Non-pigmented ciliary epithelial cell (primary cell): ENCODE data around the gene PKD1.

ENCODE experiments used
- DNase-seq: peaks from one replicate; pipeline ENCODE4 v3.0.0-alpha.2; 2010; ENCODE audit warnings: low read depth

PKD1 gene

DNA sequence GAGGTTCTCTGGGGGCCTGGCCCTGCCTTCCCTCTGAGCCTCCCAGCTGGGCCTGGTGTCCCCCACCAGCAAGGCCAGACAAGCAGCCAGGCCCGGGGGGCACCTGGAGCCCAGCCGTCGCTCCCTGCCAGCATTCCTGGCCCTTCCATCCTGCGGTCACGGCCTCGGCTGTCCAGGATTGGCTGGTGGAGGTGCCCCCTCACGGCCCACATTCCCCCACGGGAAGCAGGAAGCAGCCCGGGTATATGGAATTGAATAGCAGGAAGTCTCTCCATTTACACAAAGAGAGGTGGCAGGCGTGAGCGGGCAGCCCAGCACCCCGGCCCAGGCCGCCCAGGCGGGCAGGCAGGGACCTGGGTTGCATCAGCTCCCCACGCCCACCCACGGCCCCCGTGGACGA, 34.4 kb upstream of the PKD1 start:
- no peak for DNase-seq

DNA sequence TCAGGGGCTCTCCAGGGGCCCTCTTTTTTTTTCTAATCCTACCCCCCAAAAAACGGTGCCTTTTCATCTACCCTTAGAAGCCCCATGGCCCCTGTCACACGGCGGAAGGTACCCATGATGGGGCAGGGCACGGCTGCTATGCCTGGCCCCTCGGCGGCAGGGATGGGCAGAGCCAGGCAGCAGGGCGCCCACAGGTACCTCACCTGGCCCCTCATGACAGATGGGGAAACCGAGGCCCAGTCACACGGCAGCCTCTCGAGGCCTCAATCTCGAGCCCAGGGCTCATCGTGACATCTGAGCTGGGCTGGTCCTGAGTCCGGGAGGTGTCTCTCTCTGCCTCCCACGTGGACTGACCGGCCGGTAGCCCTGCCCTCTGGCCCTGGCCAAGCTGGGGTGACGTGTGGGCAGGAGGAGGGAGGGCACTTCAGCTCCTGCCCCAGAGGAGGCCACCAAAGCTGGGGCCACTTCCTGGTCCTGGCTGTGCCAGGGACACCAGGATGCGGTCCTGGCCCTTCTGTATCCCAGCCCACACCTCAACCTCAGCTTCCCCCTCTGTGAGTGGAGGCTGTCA, 31.5 kb upstream of the PKD1 start:
- DNase-seq, result no peak

DNA sequence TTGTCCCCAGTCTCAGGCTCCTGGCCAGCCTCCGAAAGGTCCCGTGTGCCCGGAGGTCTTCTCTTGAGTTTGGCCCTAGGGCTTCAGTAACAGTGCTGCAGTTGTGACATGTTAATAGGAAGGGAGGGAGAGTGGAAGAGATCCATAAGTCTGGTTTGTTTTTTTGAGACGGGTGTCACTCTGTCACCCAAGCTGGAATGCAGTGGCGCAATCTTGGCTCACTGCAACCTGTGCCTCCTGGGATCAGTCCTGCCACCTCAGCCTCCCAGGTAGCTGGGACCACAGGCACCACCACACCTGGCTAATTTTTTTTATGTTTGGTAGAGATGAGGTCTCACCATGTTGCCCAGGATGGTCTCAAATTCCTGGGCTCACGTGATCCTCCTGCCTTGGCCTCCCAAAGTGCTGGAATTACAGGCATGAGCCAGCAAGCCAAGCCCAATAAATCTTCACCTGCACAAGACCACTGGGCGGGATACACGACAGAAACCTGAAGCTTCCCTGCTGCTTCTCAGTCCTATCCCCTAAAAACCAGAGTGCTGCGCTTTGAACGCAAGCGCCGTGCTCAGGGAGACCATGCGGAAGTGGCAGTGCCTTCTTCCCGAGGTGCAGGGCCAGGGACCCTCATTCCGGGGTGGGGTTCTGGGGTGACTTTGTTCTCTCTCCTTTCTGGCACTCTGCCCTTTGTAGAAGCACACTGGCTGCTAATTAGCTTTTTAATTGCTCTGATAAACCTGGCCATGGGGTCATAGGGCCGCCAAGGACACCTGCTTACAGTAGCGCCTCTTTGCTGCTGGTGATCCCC, 30.8 kb upstream of the PKD1 start:
- DNase-seq, result no peak

DNA sequence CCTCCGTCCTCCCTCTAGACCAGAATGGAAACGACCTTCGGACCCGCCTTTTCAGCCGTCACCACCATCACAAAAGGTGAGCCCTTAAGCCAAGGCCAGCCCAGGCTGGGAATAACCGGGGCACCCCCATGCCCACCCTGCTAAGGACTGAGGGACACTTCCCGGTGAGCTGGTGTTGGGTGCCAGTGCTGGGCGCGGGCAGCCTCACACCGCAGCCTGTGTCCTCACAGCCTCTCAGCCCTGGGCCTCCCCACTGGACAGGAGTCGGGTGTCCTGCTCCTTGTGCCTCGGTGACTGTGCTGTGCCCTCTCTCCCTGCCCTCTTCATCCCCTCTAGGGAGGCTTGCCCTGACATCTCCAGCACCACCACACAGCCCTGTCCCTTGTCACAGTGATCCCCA, 30.2 kb upstream of the PKD1 start:
- no peak for DNase-seq

DNA sequence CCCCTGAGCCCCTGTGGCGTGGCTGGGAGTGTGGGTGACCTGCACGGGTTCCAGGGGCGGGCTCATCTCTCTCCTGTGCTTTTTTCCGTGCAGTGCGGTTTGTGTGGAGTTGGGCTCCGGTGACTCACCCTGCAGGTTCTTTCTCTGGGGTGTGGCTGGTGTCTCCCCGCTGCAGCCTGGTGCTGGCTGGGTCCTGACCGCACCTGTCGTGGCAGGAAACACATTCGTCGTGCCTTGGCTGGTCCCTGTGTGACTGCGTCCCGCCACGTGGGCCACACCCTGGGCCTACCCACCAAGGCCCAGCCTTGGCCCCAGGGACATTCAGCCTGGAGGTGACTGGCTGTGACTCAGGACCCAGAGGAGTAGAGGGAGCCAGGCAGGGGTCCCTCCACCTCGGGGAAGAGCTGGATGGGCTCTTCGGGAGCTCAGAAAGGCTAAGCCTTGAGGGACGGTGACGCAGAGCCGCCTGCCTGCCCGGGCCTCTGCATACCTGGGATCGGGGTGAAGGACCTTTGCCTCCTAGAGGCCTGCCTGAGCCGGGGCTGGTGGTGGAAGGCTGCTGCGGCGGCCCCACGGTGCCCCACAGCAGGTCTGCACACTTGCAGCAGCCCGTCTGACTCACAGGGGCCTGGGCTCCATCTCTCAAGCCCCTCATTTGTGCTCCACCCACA, 27.6 kb upstream of the PKD1 start:
- no peak for DNase-seq

DNA sequence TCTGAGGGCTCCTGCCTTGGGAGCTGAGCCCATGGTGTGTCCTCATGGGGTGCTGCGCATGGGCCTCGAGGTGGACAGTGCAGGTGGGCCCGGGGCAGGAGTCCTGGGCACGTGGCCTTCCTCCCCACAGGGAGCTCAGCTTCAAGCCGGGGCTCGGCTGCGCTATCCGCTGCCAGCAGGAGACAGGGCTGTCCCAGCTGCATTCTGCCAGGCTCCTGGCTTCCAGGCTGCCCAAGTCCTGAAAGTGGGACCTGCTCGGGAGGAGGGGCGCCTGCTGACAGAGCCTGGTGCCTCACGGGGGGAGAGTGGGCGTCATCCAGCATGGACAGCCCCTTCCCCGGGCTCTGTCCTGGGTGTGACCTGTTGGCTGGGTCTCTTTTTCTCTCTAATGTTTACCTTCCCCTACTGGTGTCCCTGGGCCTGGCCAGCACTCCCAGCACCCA, 27.0 kb upstream of the PKD1 start:
- no peak for DNase-seq

DNA sequence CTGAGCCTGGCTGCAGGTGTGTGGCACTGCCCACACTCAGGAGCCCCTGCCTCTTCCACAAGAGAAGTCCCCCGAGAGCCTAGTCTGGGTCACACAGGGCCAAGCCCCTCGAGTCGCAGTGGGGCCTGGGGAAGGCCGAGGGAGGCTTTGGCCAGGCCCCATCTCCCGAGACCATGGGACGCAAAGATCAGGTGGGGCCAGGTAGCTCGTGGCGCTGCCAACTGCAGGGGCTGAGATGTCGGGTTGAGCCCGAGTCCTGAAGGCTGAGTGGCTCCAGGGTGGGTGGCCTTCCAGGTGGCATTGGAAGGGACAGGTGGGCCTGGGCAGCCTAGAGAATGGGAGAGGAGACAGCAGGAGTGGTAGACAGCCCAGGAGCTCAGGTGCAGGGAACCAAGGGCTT, 26.2 kb upstream of the PKD1 start:
- no peak for DNase-seq

DNA sequence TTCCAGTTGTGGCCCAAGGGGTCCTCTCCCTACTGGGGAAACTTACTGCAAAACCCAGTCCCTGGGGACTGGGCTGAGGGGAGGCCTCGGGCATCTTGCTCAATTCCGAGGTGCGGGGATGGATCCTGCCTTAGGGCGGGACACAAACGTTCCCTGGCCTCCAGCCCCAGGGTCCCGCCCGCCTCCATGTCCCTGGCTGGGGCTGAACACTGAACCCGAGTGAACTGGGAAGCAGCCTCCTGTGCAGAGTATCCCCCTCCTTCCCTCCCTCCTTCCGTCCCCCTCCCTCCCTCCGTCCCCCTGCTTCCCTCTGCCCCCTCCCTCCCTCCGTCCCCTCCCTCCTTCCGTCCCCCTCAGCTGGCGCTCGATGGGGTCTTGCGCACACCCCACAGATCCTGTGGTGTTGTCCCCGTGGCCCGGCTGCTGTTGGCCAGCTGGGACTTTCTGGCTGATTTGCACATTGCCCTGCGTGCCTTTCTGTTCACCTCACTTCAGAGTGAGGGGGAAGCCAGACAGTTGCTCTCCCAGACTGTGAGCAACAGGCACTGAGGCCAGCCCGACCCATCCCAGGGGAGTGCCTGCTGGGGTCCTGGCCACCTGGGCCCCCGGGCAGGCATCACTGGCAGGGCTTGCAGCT, 25.3 kb upstream of the PKD1 start:
- no peak for DNase-seq

DNA sequence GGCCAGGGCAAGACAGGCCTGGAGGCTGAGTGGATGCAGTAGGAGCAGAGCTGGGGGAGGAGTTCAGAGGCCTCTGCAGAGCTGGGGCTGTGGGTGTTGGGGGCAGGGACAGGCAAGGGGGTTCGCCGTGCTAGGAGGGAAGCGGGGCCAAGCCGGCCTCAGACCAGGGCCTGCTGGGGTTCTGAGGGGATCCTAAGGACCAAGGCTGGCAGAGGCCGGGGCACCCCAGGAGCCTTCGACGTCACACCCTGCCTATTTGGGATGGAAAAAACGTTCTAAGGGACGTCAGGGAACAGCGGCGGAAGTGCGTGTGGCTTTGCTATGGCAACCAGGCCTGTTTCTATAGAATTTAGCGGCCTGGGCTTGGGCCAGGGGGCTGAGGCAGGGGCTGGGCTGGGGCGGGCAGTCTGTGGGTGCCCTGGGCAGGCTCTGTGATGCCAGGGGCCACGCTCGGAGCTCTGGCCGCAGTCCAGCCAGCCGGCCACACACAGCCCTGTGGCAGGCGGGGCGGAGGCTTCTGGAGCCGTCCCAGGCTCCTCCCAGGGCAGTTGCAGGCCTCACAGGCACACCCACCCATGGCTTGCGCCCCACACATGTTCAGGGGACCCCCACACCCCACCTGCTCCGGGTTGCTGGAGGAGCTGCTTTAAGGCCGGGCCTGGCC, 23.6 kb upstream of the PKD1 start:
- DNase-seq, result no peak

DNA sequence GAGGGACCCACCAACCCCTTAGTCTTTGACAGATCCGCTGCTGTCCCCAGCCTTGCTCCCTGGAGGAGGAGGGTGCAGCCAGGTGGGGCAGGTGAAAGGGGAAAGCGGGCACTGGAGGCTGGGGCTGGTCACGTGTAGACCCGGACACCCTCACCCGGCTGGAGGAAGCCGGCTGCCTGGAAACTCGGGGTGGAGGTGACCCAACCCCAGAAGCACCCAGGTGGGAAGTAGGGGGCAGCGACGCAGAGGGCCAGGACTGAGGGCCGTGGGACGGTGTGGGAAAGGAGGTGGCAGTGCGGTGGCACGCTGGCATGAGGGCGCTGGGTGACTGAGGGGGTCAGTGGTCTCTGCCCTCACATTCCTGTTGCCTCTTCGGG, 22.6 kb upstream of the PKD1 start:
- DNase-seq, result no peak

DNA sequence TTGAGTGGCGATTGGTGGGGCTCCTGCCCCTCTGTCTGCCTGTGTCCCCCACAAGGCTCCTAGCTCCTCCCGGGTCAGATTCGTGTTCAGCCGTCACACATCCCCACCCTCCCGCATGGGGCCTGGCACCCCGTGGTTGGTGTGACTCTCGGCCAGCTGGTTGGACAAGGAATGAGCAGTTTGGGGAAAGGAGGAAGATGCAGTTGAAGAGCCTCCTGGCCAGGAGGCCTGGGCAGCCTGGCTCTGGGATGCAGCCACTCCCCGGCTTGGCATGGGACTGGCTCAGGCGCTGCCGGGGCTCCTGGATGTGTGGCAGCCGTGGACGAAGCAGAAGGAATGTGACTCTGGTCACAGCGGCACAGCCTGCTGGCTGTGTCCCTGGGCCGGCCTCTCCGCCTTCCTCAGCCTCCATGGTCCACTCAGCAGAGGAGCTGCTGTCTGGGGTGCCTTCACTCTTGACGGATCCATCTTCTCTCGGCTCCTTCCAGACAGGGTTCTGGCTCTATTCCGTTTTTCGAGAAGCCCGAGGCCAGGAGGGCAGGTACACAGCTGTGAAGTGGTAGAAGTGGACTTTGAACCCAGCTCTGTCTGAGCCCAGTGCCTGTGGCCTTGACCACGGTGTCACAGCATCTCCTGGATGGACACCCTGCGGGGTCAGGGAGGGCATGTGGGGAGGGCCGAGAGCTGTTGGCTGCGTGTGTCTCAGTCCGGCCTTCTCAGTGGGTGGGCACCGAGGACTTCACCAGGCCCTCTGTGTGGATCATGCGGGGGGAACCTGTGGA, 22.0 kb upstream of the PKD1 start:
- no peak for DNase-seq

DNA sequence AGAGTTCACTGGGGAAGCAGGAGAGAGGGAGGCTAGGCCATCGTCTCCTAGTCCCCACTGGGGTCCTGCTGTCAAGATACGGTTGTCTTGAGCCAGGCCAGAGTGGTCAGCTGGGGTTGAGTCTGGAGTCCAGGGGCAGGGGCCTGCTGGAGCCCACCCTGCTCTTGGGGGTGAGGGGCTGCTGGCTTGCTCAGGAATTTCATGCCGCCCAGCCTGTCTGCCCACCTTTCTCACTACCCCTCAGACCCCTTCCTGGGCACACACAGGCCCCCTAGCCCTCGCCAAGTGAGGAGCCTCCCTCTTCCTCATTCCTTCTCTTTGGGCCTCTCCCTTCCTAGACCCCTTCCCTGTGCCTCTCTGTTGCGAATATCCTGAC, 21.1 kb upstream of the PKD1 start:
- DNase-seq, result no peak

DNA sequence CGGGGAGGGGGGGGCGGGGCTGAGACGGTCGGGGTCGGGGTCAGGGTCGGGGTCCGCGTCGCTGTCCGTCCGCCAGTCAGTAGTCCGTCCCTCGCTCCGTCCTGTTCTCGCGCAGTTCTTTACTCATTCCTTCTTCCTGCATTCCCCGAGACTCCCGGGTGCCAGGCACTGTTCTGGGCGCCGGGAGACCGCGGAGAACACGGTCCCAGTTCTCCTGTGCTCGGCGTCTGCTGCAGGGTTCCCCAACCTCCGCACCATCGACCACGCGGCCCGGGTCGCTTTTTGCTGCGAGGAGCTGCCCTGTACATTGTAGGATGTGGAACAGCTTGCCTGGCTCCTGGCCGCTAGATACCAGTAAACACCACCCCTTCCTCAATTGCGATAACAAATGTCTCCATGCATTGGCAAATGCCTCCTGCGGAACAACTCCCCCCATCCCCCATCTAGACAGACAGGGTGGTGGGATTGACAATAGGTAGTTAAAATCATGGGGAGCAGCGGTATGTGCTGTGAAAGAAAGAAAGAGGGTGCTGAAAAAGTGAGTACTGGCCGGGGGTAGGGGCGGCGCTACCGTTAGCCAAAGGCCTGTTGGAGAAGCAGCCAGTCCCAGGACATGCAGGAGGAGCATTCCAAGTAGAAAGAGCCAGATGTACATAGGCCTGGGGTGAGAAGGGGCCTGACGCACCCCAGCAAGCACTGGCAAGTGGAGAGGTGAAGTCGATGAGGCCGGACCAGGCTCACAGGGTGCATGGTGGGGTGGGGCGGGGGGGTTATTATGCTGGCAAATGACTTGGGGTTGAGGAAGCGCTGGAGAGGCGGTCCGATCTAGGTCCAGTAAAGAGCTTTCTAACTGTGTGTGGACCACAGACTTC, 20.5 kb upstream of the PKD1 start:
- DNase-seq, result no peak

DNA sequence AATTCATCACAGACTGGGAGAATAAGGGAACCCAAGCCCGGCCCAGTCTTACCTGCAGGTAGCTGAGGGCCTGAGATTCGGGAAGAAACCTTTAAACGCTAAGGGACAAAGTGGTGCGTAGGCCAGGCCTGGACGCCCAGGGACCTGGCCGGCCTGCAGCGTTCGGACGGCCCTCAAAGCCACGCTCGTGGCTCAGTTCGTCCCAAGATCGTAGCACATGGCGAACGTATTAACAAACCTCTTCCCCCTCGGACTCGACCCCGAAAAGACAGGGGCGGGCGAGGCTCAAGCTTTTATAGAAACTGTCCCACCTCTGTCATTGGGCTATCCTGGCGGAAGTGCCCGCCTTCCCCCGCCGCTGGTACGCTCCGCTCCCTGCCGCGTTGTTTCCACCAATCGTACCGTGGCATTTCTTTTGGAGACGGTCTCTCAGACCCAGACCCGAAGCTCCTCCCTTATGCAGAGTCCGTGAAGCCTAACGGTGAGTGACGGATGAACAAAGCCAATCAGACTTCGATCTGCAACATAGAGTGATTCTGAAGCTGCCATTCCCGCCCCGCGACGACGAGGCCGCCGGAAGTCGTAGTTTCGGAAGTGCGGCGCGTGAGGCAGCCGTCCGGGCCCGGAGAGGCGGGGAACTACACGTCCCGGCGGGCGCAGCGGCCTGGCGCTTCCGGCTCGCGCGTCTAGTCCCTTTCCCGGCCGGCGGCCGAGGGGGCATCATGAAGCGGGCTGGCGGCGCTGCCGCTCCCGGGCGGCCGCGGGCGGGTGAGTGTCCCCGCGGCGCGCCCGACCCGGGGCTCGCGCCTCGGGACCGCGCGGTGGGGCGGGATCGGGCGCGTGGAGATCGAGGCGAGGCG, 19.6 kb upstream of the PKD1 start, which contains the start of gene TRAF7:
Gene TRAF7 (plus strand): TSS at position 692 of the 860 bp plus-strand sequence. CDS start 8,139 bp downstream, outside the sequence.
- peak; percentile 100 for DNase-seq

DNA sequence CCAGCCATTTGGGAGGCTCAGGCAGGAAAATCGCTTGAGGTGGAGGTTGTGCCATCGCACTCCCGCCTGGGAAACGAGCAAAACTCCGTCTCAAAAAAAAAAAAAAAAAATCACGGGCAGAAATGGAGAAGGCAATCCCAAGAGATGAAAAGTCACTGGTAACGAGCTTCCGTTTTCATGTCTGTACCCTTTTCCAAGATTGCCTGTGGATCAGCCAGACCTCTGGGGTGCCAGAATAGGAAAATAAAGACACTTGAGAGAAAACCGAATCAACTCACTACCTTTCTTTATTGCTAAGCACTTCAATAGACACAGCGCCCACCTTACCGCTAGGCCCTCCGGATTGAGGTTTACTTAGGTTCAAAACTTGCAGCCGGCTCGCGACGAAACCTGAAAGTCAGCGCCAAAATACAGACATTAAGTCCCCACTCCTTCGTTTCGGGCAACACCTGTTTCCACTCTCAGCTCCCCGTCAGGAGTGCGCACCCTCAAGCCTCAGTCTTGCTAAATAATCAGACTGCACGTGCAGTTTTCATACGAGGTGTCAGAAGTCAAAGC, 18.9 kb upstream of the PKD1 start:
- DNase-seq, result no peak

DNA sequence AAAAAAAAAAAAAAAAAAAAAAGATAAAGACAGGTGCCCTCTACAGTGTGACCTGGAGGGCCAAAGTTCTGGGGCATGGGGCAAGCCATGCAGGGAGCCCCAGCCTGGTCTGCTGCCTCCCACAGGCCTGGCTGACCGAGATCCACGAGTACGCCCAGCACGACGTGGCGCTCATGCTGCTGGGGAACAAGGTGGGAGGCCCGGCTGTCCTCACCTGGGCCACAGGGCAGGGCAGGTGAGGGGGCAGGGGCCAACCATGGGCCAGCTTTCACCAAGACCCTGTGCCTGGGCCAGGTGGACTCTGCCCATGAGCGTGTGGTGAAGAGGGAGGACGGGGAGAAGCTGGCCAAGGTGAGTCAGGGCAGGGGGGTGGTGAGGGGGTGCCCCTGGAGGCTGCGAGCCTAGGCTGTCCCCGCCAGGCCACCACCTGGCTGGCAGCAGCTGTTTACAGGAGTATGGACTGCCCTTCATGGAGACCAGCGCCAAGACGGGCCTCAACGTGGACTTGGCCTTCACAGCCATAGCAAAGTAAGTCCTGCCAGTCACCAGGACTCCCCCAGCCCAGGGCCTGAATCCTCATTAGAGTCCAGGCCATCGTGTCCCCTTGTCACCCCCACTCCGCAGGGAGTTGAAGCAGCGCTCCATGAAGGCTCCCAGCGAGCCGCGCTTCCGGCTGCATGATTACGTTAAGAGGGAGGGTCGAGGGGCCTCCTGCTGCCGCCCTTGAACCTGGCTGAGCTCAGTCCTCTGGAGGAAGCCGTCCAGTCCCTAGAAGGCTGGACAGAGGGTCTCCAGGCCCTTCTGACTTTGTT, 17.2 kb upstream of the PKD1 start:
- no peak for DNase-seq

DNA sequence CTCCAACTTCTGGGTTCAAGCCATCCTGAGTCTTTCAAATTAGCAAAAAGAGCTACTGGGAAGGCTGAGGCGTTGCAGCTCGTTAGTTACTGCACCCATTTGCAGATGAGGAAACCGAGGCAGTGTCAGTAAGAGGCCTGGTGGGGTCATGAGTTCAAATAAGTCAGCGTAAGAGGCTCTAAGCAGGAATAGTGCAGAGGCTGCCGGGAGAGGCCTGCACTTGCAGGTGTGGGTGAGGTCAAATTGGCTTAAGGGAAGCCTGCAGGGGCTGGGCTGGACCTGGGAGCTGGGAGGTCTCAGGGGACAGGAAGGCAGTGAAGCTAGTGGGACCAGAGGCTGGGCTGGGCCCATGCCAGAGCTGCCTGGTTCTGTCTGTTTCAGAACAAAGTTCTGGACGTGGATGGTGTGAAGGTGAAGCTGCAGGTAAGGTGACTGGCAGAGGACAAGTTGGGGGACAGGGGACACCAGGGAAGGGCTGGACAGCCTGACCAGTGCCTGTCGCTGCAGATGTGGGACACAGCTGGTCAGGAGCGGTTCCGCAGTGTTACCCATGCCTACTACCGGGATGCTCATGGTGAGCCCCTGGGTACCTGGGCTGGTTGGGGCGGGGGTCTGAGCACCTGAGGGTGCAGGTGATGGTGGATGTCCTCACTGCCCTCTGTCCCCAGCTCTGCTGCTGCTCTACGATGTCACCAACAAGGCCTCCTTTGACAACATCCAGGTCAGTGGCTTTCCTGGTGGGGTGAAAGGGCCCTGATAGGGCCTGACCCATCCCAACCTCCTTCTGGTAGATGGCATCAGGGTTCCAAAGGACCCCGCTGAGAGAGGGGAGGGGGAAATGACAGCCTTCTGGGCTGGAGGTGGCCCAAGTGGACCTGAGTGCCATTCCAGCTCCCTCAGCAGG, 15.7 kb upstream of the PKD1 start:
- DNase-seq, result no peak
